IPS-18c (cell line): ENCODE results near the gene MRPL23.

Experiments used
- H3K4me3 ChIP-seq: 2 replicates; pipeline ENCODE4 v1.7.0; 2013; ENCODE audit warnings: low read depth, mild to moderate bottlenecking, low read length, moderate library complexity; ENCODE audit not compliant: insufficient read depth
- H3K9me3 ChIP-seq: one replicate; pipeline ENCODE4 v1.6.1; 2013; ENCODE audit warnings: mild to moderate bottlenecking, low read length, moderate library complexity; ENCODE audit not compliant: control insufficient read depth, insufficient read depth

Gene MRPL23

DNA sequence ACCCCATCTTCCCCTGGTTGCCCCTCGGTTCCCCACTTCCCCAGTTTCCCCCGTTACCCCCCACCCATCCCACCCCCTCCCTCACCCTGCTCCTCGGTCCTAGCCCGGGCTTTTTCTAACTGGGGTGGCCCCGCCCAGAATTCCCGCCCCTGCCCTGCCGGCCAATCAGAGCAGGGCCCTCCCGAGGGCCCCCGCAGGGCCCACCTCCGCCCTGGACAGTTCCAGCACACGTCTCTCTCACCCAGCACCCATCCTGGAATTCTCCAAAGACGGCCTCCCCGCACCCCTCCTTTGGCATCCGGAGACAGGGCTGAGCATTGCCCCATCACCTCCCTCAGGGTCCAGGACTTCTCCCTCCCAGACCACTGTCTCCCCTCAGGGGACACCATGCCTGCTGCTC, 50.6 kb downstream of the MRPL23 start, which contains the start of gene H19:
Gene H19 (minus strand): TSS at position 88 of the 400 bp plus-strand sequence.
- H3K4me3 ChIP-seq = no peak within 1 kb of the TSS
- H3K9me3 ChIP-seq = no peaks in the 10 kb centered on the region

DNA sequence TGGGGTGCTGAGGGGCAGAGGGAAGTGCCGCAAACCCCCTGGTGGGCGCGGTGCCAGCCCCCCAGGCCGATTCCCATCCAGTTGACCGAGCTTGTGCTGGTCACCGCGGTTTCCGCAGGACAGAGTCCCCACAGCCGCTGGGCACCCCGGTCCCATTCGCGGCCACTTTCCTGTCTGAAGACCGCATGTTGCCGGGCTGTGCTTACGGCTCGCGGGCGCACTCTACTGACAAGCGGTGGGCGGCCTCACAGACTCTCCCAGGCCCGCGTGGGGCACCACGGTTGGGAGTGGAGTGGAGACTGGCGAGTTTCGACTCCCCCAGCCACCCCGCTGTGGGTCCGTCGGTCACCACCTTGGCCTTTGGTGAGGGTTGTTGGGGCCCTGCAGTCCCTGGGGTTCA, 51.2 kb downstream of the MRPL23 start:
- no peaks in the 10 kb centered on the region for H3K9me3 ChIP-seq
- H3K4me3 ChIP-seq = no peak overlapping the region

DNA sequence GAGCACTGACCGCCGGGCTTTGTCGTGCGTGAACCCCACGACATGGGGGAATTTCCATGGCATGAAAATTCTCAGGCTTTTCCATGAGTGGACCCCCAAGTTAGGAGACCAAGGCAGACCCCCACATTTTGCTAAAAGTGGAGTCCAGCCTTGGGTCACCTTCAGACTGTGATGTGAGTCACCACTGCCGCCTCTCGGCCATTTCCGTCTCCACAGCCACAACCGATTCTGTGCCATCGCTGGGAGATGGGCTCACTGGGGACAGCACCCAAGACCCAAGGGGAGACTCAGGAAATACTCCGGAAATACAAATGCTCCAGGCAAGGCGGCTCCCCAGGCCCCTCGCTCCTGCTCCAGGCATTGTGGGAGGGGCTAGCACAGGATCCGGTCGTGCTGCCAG, 51.7 kb downstream of the MRPL23 start:
- H3K9me3 ChIP-seq = no peaks in the 10 kb centered on the region
- no peak overlapping the region for H3K4me3 ChIP-seq

DNA sequence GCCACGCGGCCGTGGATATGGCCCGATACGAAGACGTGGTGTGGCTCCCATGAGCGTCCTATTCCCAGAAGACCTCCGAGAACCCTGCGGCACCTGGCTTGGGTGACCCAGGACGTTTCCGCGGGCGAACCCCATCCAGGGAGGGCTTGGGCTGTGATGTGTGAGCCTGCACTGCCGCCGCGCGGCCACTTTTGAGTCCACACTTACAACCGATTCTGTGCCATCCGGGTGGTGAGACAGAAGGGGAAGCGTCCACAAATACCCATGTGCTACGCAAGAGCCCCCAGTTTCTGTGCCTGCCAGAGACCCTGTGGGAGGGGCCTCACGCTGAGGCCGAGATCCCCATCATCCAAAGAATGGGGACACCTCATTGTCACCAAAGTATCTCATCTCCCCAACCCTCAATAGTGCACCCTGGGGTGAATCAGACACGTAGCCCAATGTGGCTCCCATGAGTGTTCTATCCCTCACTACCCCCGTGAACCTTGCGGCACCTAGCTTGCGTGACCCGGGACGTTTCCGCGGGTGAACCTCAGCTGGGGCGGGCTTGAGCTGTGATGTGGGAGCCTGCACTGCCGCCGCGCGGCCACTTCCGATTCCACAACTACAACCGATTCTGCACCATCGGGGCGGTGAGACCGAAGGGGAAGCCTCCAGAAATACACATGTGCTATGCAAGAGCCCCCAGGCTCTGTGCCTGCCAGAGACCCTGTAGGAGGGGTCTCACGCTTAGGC, 55.1 kb downstream of the MRPL23 start:
- Histone ChIP-seq H3K9me3 (no peaks in the 10 kb centered on the region), H3K4me3 (no peak overlapping the region)

DNA sequence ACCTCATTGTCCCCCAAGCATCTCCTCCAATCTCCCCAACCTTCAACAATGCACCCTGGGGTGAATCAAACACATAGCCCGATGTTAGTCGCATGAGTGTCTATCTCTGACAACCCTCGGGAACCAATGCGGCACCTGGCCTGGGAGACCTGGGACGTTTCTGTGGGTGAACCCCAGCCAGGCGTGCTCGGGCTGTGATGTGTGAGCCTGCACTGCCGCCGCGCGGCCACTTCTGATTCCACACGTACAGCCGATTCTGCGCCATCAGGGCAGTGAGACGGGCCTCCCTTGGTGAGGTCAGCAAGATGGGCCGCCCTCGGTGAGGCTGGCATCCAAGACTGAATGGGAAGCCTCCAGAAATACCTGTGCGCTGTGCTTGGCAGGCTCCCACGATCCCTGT, 55.7 kb downstream of the MRPL23 start:
- Histone ChIP-seq H3K4me3 (no peak overlapping the region), H3K9me3 (no peaks in the 10 kb centered on the region)

DNA sequence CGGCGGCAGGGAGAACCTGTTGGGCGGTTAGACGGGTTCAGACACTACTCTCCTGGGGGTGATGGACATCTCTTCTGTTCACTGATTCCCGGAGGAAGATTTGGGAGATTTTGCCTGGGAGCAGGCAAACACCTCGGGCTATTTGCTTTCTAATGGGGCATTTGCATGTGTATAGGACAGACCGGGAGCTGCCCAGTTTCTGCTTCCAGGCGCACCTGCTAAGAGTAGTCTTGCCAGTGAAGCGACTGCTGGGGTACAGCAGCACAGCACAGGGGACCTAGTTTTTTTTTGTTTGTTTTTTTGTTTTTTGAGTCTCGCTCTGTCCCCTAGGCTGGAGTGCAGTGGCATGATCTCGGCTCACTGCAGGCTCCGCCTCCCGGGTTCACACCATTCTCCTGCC, 57.3 kb downstream of the MRPL23 start:
- Histone ChIP-seq H3K4me3 (no peak overlapping the region), H3K9me3 (no peaks in the 10 kb centered on the region)
